Measurements from ENCODE around the gene KCNMA1.

KCNMA1 gene

GRCh38 chr10:77553966-77554365 is 83.6 kb downstream of the KCNMA1 start:
- DNase-seq = no peak

GRCh38 chr10:77553311-77553710 is 84.3 kb downstream of the KCNMA1 start:
- no peak for DNase-seq

GRCh38 chr10:77552252-77552651 is 85.4 kb downstream of the KCNMA1 start:
- no peak for DNase-seq

GRCh38 chr10:77550378-77550777 is 87.2 kb downstream of the KCNMA1 start:
- DNase-seq = no peak

DNA sequence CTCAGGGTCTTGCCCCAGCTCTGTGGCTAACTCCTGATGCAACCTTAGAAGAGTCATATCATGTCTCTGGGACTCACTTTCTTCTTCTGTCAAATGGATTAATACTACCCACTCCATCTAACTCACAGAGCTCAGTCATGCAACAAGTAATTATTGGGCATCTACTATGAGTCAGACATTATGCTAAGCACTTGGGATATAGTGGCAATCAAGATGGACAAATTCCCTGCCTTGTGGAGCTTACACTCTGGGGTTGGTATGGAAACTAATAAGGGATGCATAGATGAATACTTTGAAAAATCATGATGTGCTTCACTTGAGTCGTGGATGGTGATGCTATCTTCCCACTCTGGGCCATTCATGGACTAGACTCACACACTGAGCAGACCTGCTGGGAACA is 88.9 kb downstream of the KCNMA1 start:
- DNase-seq = no peak

GRCh38 chr10:77548157-77548556 is 89.5 kb downstream of the KCNMA1 start:
- no peak for DNase-seq

DNA sequence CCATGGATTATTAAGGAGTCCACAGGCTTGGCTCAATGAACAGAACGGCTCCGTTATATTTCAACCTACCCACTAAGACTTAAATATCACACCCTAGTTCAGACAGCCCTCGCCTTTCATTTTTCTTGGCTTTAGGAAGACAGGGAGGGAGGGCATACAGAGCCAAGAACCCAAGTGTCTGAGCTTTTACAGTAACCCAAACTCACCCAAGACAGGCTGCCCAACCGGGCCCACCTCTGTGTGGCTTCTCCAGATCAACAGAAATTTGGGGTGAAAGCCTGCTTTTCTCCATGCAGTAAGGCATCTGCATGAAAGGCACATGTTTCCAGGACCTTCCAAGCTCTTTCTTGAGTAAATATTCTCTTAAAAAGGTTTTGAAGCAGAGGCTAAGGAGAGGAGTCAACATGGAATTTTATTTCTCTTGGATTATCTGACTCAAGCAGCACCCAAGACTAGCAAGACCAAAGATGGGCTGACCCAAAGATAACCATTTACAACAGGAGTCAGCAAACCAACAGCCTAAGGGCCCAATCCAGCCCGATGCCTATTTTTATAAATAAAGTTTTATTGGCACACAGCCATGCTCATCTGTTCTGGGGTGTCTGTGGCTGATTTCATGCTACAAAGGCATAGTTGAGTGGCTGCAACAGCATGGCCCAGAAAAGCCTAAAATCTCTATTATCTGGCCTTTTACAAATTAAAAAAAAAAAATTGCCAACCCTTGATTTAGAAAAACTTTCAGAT is 90.1 kb downstream of the KCNMA1 start:
- DNase-seq = no peak

DNA sequence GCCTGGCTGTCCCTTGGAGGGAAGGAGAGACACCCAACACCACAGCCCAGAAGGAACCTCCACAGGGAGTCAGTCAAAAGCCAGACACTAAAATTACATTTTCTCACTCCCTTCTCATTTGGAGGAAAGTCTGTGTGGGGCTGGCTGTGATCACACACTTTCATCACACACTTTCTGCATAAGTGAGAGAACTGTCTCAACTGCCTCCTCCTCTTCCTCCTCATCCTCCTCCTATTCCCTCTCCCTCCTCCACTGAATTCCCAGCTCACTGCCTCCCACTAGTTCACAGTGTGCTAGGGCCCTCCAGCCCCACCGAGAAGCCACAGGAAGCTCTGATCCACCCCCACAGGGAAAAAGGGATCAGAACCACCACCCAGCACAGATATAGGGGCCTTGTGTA is 91.6 kb downstream of the KCNMA1 start:
- no peak for DNase-seq

- no peak for DNase-seq
These were observed 92.0 kb downstream of the KCNMA1 start for GRCh38 chr10:77545585-77545984.

DNA sequence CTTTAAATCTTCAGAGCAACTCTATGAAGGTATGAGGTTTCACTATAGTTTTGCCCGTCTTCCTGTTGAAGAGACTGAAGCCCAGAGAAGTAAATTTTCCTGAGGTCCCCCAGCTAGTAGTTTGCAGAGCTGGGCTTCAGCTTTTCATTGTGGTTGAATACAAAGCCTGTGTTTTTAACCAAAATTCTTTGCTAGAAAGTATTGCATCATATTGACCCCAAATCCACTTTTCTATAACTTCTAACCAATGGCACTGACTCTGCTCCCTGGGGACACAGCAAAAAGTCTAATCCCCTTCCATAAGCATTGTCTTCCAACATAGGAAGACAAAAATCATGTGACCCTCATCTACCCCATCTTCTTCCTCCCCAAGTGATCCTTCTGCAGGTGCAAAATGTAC is 93.0 kb downstream of the KCNMA1 start:
- no peak for DNase-seq

GRCh38 chr10:77542710-77543259 is 94.8 kb downstream of the KCNMA1 start:
- DNase-seq = no peak

- no peak for DNase-seq
These were observed 95.7 kb downstream of the KCNMA1 start for GRCh38 chr10:77541944-77542343.

- DNase-seq = no peak
These were observed 96.4 kb downstream of the KCNMA1 start for GRCh38 chr10:77541247-77541646.

DNA sequence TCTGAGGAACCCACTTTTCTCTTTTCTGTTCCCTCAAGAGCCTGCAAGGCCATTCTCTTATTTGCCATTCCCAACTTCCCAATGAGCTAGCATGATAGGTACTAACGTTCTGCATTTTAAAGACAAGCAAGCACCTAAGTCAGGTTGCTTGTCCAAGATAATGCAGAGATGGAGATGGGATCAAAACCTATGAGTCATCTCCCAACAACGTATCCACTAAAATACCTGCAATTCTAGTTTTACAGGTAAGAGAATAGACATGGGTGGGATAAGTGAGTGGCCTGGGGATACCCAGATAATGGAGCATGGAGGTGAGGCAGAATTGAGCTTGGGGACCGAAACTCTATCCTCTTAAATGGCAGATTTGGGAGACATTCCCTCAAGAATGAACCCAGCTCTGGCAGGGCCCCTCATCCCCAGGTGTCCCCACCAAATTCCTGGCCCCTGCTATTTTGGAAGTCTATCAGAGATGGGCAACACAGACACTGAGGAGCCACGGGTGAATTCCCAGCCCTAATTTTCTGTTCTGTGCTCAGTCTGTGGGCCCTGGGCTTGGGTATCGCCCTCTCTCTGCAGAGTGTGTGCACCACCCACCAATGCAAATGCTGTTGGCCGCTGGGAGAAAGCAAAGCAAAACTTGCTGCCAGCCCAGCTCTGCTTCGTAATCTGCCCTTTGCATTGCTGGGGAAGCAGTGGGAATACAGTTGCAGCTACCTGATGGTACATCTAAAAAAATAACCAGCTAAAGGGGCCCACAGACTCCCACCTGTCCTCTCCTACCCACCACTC is 98.3 kb downstream of the KCNMA1 start:
- DNase-seq = no peak

- no peak for DNase-seq
These were observed 99.8 kb downstream of the KCNMA1 start for GRCh38 chr10:77537720-77538373.

- DNase-seq = no peak
These were observed 100.5 kb downstream of the KCNMA1 start for GRCh38 chr10:77537071-77537470.

GRCh38 chr10:77533887-77534278 is 103.7 kb downstream of the KCNMA1 start:
- DNase-seq = peak; percentile 48

- no peak for DNase-seq
These were observed 104.3 kb downstream of the KCNMA1 start for GRCh38 chr10:77533146-77533886.

GRCh38 chr10:77532068-77532467 is 105.5 kb downstream of the KCNMA1 start:
- peak; percentile 96 for DNase-seq

DNA sequence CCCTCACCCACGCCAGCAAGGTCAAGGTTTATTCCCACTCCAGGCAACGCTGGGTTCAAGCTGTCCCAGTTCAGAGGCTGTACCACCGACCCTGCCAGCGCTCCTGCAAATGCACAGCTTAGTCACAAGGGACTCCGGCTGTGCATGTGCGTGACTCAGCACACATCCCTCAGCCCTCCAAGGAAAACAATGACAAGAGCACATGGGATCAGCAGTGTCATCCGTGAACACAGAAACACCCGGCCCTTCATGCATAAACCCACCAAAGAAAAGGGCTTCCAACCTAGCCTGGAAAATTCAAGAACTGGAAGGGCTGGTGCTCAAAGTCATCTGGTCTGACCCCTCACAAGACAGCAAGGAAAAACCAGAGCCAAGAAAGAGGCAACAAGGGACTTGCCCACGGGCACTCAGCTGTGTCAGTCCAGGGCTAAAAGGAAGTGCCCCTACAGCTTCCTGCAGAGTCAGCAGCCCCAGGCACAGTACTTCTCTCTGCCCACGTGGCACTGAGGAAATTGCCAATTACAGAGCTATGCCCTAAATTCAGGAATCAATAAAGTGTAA is 106.1 kb downstream of the KCNMA1 start:
- peak; percentile 93 for DNase-seq

DNA sequence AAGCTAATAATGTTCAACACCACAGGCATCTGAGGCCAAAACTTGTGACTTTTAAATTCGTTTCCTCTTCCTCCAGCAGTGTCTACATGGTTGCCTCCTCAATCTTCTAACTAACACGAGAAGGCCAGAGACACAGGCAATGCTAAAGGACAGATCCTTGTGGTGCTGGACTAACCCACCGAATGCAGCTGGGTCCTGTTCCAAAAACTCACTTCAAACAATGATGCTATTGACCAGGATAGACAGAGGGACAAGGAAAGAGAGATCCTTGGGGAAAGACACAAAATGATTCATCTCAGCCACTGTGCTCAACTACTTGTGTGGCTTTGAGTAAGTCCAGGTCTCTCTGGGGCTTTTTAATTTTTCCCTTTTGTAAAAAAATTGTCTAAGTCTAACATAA is 107.6 kb downstream of the KCNMA1 start:
- DNase-seq = no peak

DNA sequence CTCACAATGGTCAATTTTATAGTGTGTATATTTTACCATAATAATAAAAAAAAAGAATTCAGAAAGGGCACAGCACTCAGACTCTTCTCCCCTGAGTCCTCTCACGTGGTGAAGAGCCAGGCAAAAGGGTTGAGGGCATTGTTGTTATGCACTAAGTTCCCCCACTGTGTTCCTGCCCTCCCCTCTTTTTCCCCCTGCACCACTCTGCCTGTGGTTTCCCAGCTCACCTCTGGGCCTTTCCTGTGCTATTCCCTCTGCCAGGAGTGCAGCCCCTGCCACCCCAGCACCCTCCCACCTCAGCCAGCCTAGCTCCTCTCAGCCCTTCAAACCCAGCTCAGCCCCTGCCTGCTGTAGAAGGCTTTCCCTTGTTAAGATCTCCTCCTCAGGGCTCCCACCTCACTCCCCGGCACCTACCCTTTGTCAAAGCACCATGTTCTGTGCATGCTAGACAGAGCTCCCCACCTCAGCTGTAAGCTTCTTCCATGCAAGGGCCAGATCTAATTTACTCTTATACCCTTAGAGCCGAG is 108.5 kb downstream of the KCNMA1 start:
- DNase-seq = no peak
